ENCODE measurements around the gene TAAR8.

GRCh38 chr6:132590362-132590761, 37.9 kb downstream of the TAAR8 start:
- TF ChIP-seq EZH2phosphoT487 (IDR thresholded peaks at IDR 0.05; ENCODE audit: low read length) (no peak), CTCF (IDR thresholded peaks at IDR 0.05; ENCODE audit: low read length) (no peak)

Measured in MM.1S (cell line).